Upper lobe of right lung (tissue), 1 donor: ENCODE measurements around the gene BRD4. TPM values are rescaled to one million over a fixed set of nuclear protein-coding genes. Genes with fewer than 3 reads are reported as not detected.

Experiments
- ATAC-seq: fragments of 200-7000 bp; cut with Tn5 transposase; one replicate; pipeline ENCODE4 v1.9.1; 2020; ENCODE audit warnings: mild to moderate bottlenecking, moderate library complexity
- DNase-seq: peaks from one replicate; pipeline ENCODE4 v3.0.0-alpha.2; 2020
- H3K27ac ChIP-seq: fragments of 200-600 bp; one replicate; pipeline ENCODE4 v1.8.0; 2022
- H3K27me3 ChIP-seq: fragments of 200-600 bp; one replicate; pipeline ENCODE4 v1.8.0; 2022; ENCODE audit warnings: mild to moderate bottlenecking
- H3K36me3 ChIP-seq: fragments of 200-600 bp; one replicate; pipeline ENCODE4 v1.8.0; 2022
- H3K4me1 ChIP-seq: fragments of 200-600 bp; one replicate; pipeline ENCODE4 v1.8.0; 2022
- H3K4me3 ChIP-seq: fragments of 200-600 bp; one replicate; pipeline ENCODE4 v1.8.0; 2022; ENCODE audit warnings: mild to moderate bottlenecking
- H3K9me3 ChIP-seq: fragments of 200-600 bp; one replicate; pipeline ENCODE4 v1.8.0; 2022
- intact Hi-C: fragments of 100-400 bp; cut with DNase I; formaldehyde crosslinking; loops from one replicate; pipeline ENCODE4 v1.11.0; 2022
- total RNA-seq: library from RNA; stranded (reverse); fragmentation: NEBNext Ultra II Directional; extraction: Animal tissue kit (Norgen Biotek cat#: 25700); gene quantifications from one replicate; pipeline ENCODE4 v1.2.1, GENCODE V29; 2021
- TF ChIP-seq, protein P1 (sequence below): fragments of 200-600 bp; IDR thresholded peaks from one replicate; pipeline ENCODE4 v1.8.0; 2022; ENCODE audit warnings: antibody characterized with exemption
- donor health status: DM: no; HTN: yes; CAD: no; lungs with severe emphysema.

BRD4 gene
- total RNA-seq, 1 donor from 2014 or later, result 101 TPM

DNA sequence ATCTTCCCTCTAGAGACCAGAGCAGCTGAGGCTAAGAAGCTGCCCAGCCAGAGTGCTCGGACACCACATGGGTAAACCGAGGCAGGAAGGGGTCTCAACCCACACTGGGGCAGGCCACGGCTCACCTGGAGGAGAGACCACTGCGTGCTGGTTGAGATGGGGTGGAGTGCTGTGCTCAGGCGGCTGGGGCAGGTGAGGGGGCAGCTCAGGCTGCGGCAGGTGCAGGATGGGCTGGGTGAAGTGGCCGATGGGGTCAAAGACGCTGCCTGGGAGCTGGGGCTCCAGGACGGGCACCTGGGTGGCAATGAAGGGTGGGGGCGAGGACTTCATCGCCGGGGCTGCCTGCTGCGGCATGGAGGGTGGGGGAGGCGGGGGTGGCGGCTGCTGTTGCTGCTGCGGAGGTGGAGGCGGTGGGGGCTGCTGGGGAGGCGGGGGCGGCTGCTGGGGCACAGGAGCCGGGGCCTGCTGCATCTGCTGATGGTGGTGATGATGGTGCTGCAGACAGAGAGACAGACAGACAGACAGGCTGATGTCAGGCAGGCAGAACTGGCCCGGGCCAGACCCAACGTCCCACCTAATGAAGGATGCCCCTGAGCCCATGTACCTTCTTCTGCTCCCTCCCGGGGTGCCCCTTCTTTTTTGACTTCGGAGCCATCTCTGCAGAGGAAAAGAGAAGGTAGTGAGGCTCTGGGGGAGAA lies 88.1 kb downstream of the BRD4 start:
- Histone ChIP-seq H3K27me3 (no peaks in the 10 kb centered on the region), H3K4me1 (peaks cover 21% of the 10 kb centered on the region), H3K9me3 (no peaks in the 10 kb centered on the region), H3K27ac (peak overlapping the region; percentile 11), H3K36me3 (peaks cover 92% of the 10 kb centered on the region), H3K4me3 (no peak overlapping the region)
- ATAC-seq (no peak), DNase-seq (no peak)
- TF ChIP-seq, protein P1, sequence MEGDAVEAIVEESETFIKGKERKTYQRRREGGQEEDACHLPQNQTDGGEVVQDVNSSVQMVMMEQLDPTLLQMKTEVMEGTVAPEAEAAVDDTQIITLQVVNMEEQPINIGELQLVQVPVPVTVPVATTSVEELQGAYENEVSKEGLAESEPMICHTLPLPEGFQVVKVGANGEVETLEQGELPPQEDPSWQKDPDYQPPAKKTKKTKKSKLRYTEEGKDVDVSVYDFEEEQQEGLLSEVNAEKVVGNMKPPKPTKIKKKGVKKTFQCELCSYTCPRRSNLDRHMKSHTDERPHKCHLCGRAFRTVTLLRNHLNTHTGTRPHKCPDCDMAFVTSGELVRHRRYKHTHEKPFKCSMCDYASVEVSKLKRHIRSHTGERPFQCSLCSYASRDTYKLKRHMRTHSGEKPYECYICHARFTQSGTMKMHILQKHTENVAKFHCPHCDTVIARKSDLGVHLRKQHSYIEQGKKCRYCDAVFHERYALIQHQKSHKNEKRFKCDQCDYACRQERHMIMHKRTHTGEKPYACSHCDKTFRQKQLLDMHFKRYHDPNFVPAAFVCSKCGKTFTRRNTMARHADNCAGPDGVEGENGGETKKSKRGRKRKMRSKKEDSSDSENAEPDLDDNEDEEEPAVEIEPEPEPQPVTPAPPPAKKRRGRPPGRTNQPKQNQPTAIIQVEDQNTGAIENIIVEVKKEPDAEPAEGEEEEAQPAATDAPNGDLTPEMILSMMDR, result no peak
- intact Hi-C loops, result no loop called here

DNA sequence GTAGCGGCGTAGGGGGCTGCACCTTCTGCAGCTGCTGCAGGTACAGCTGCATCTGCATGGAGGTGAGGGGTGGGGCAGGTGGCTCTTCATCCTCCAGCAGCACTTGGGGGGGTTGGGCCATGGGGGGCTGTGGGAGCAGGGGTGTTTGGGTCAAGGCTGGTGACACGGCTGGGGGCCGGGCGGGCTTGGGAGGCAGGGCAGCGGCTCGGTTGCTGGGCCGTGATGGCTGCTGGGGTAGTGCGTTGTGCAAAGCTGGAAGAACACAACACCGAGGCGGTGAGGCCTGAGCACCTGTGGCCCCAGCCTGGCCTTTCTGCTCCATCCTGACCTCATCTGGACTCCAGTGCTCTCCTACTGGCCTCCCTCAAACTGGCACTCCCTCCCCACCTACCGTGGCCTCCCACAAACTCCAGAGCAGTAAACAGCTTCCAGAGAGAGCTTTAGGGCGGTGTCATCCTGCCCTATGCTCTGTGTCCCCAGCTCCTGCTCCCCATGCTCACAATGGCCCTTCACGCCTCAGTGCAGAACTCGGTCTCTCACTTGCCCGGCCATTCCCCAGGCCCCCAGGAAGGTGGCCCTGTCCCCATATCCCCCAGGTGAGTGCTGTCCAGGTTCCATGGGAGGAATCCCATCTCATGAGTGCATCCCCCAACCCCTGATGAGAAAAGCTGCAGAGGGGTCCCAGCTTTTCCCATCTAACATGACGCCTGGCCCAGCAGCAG lies 88.9 kb downstream of the BRD4 start:
- Histone ChIP-seq H3K4me3 (no peak overlapping the region), H3K27me3 (no peaks in the 10 kb centered on the region), H3K9me3 (no peaks in the 10 kb centered on the region), H3K36me3 (peaks cover 92% of the 10 kb centered on the region), H3K27ac (no peak overlapping the region), H3K4me1 (peaks cover 12% of the 10 kb centered on the region)
- TF ChIP-seq, protein P1, result no peak
- DNase-seq, result no peak
- no peak for ATAC-seq
- intact Hi-C loops, result no loop called here

DNA sequence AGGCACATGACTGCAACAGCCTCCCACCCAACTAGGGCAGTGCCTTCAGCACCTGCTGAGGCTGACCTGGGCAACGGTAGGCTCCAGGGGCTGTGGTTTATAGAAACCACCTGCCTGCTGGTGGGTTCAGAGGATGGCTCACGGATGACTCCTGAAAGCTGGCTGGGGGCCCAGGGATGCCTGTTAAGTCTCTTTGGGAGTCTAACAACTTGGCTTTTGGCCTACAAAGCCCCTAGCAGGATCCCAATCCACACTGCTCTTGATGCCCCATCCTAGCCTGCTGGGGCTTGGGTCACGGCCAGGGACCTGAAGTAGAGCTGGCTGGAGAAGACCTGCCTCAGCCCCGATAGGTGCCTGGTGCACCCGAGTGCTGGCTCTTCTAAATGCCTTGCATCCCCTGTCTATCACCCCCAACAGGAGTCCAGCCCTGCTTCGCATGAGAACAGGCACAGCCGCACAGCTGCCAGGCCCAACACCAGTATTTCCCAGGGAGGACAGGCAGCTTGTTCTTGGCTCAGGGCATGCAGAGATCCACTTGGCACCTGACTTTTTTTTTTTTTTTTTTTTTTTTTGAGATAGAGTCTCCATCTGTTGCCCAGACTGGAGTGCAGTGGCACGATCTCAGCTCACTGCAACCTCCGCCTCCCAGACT lies 91.0 kb downstream of the BRD4 start:
- ATAC-seq, result no peak
- H3K9me3 ChIP-seq, result no peaks in the 10 kb centered on the region
- DNase-seq, result no peak
- TF ChIP-seq, protein P1, result no peak
- H3K4me1 ChIP-seq, result no peaks in the 10 kb centered on the region
- H3K36me3 ChIP-seq, result peaks cover 92% of the 10 kb centered on the region
- H3K27ac ChIP-seq, result no peak overlapping the region
- H3K27me3 ChIP-seq, result no peaks in the 10 kb centered on the region
- intact Hi-C loops, result no loop called here
- H3K4me3 ChIP-seq, result no peak overlapping the region

DNA sequence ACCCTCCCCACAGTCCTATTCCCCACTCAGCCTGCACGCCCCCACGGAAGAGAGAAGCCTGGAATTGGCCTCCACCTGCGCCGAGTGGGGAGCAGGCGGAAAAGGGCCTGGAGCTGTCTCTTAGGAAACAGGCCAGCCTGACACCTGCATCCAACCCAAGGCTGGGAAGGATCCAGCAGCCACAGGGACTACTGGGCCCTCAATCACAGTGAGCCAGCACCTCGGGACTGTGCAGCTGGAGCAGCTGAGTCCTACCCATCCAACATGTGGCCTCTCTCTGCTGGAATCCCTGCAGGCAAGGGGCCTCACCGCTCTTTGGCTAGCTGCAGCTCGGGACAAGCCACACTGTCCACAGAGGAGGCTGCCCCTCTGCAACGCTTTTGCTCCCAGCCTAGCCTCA lies 91.8 kb downstream of the BRD4 start:
- Histone ChIP-seq H3K9me3 (no peaks in the 10 kb centered on the region), H3K4me1 (no peaks in the 10 kb centered on the region), H3K27ac (no peak overlapping the region), H3K27me3 (no peaks in the 10 kb centered on the region), H3K4me3 (no peak overlapping the region), H3K36me3 (peaks cover 92% of the 10 kb centered on the region)
- TF ChIP-seq, protein P1, result no peak
- DNase-seq (no peak), ATAC-seq (no peak)
- intact Hi-C loops, result no loop called here

DNA sequence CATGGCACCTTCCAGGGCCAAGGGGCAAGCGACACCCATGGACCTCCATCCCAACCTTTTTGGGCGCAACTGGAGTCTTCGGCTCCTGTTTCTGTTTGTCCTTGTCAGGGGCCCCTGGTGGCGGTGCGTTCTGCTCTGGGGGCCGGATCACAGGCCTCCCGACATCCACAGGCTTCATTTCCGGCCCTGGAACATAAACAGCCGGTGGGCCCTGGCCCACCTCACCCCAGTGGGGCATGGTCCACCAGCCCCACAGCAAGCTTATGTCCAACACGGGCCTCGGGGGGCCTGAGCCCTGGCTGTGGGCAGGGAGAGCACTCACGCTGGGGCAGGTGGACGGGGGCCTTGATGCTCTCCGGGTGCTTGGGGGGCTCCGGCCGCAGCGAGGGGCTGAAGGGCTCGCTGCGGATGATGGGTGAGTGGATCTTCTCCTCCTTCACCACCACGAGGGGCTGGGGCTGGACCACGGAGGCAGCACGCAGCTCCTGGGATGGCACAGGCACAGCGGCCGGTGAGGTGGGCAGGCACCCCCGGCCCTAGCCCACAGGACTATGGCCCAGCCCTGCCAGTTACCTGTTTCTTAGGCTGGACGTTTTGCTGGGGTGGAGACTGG lies 92.9 kb downstream of the BRD4 start:
- Histone ChIP-seq H3K27ac (no peak overlapping the region), H3K4me3 (no peak overlapping the region), H3K4me1 (no peaks in the 10 kb centered on the region), H3K36me3 (peaks cover 85% of the 10 kb centered on the region), H3K27me3 (no peaks in the 10 kb centered on the region), H3K9me3 (no peaks in the 10 kb centered on the region)
- TF ChIP-seq, protein P1, result no peak
- intact Hi-C loops, result no loop called here
- no peak for ATAC-seq
- no peak for DNase-seq
